AG08396 (cell line): ENCODE measurements around the gene CCDC175.

ENCODE experiments used
- DNase-seq: peaks from one replicate; pipeline ENCODE4 v3.0.0; 2012; ENCODE audit warnings: low spot score, mixed read lengths

CCDC175 gene

GRCh38 chr14:59538936-59539335 lies 37.7 kb downstream of the CCDC175 start:
- no peak for DNase-seq

GRCh38 chr14:59537476-59537875 lies 39.1 kb downstream of the CCDC175 start:
- DNase-seq: no peak

GRCh38 chr14:59534361-59534987 lies 42.1 kb downstream of the CCDC175 start:
- no peak for DNase-seq

- no peak for DNase-seq
These were observed 44.2 kb downstream of the CCDC175 start for GRCh38 chr14:59532419-59532818.

GRCh38 chr14:59530349-59530748 lies 46.3 kb downstream of the CCDC175 start:
- DNase-seq: no peak

- DNase-seq: no peak
These were observed 47.4 kb downstream of the CCDC175 start for GRCh38 chr14:59529189-59529588.

- no peak for DNase-seq
These were observed 56.4 kb downstream of the CCDC175 start for GRCh38 chr14:59520224-59520623.

- DNase-seq: no peak
These were observed 64.6 kb downstream of the CCDC175 start for GRCh38 chr14:59511916-59512575.

GRCh38 chr14:59510966-59511365 lies 65.6 kb downstream of the CCDC175 start:
- no peak for DNase-seq

GRCh38 chr14:59510001-59510400 lies 66.6 kb downstream of the CCDC175 start:
- no peak for DNase-seq

GRCh38 chr14:59509101-59509500 lies 67.5 kb downstream of the CCDC175 start:
- DNase-seq: no peak

GRCh38 chr14:59507752-59508103 lies 68.9 kb downstream of the CCDC175 start:
- no peak for DNase-seq

GRCh38 chr14:59507063-59507751 lies 69.4 kb downstream of the CCDC175 start:
- DNase-seq: peak; percentile 60

- no peak for DNase-seq
These were observed 73.4 kb downstream of the CCDC175 start for GRCh38 chr14:59503256-59503655.

GRCh38 chr14:59500732-59501131 lies 75.9 kb downstream of the CCDC175 start:
- DNase-seq: no peak

- DNase-seq: no peak
These were observed 84.2 kb downstream of the CCDC175 start for GRCh38 chr14:59492384-59492783.

- no peak for DNase-seq
These were observed 85.9 kb downstream of the CCDC175 start for GRCh38 chr14:59490756-59491155.

- DNase-seq: no peak
These were observed 91.9 kb downstream of the CCDC175 start for GRCh38 chr14:59484639-59485175.

- peak; percentile 95 for DNase-seq
These were observed 92.6 kb downstream of the CCDC175 start, which contains the start of the genes JKAMP and L3HYPDH for GRCh38 chr14:59483819-59484638. TSS of gene JKAMP (plus strand) at chr14:59484517. CDS start at chr14:59484590, 73 bp downstream. TSS of gene L3HYPDH (minus strand) at chr14:59484408. CDS start at chr14:59484316, 92 bp downstream.

GRCh38 chr14:59483363-59483762 lies 93.2 kb downstream of the CCDC175 start:
- DNase-seq: peak; percentile 34

- peak; percentile 74 for DNase-seq
These were observed 93.9 kb downstream of the CCDC175 start for GRCh38 chr14:59482541-59483331.
